CD14-positive monocyte (primary cell): ENCODE data around the gene ECSCR. TPM values are rescaled to one million over a fixed set of nuclear protein-coding genes. Genes with fewer than 3 reads are reported as not detected.

ENCODE experiments used
- DNase-seq, 3 donors: peaks; one replicate each; pipeline ENCODE4 v3.0.0-alpha.2; 2011 to 2022
- H2AFZ ChIP-seq: 2 replicates; pipeline ENCODE4 v1.6.0; 2012; ENCODE audit warnings: mild to moderate bottlenecking, low read depth, low read length, inconsistent platforms; ENCODE audit not compliant: insufficient read depth, poor library complexity, severe bottlenecking
- H3K27ac ChIP-seq, 2 donors: 1 replicate in 1 of 2; 2 replicates in 1 of 2; pipeline ENCODE4 v1.5.1; 2012 to 2013; ENCODE audit warnings: low read length in 2 of 2, control low read depth in 1 of 2, inconsistent platforms in 1 of 2, low read depth in 1 of 2, mild to moderate bottlenecking in 1 of 2
- H3K27me3 ChIP-seq, 2 donors: one replicate each; pipeline versions ENCODE4 v1.6.0 to v1.6.1; 2011 to 2013; ENCODE audit warnings: low read length in 2 of 2; ENCODE audit not compliant: control insufficient read depth in 2 of 2, insufficient read depth in 2 of 2
- H3K36me3 ChIP-seq, 2 donors: replicated peaks in 1 of 2; 1 replicate in 1 of 2; 2 replicates in 1 of 2; pipeline versions ENCODE4 v1.5.1 to v1.6.1; 2012 to 2013; ENCODE audit warnings: low read length in 2 of 2, control low read depth in 1 of 2, inconsistent platforms in 1 of 2, mild to moderate bottlenecking in 1 of 2; ENCODE audit not compliant: insufficient read depth in 2 of 2, control insufficient read depth in 1 of 2
- H3K4me1 ChIP-seq, 2 donors: 1 replicate in 1 of 2; 2 replicates in 1 of 2; pipeline versions ENCODE4 v1.5.1 to v1.6.1; 2012 to 2013; ENCODE audit warnings: low read length in 2 of 2, control low read depth in 1 of 2, inconsistent platforms in 1 of 2, mild to moderate bottlenecking in 1 of 2, moderate library complexity in 1 of 2; ENCODE audit not compliant: insufficient read depth in 2 of 2, control insufficient read depth in 1 of 2
- H3K4me2 ChIP-seq: replicated peaks from 2 replicates; pipeline ENCODE3; 2012; ENCODE audit warnings: low read length, moderate library complexity, mild to moderate bottlenecking; ENCODE audit not compliant: poor library complexity, severe bottlenecking; ENCODE audit errors: extremely low read depth
- H3K4me3 ChIP-seq, 3 experiments: fragments of 200-600 bp in 1 of 3; sonication (generic) in 1 of 3; replicated peaks in 1 of 3; 1 replicate in 2 of 3; 2 replicates in 1 of 3; pipeline ENCODE4 v1.5.1; 2011 to 2013; ENCODE audit warnings: low read length in 3 of 3, mild to moderate bottlenecking in 3 of 3, control low read depth in 2 of 3, low read depth in 2 of 3, inconsistent platforms in 1 of 3, moderate library complexity in 1 of 3
- H3K79me2 ChIP-seq: 2 replicates; pipeline ENCODE4 v1.6.0; 2012; ENCODE audit warnings: mild to moderate bottlenecking, control low read depth, inconsistent platforms, low read length, moderate library complexity; ENCODE audit not compliant: insufficient read depth
- H3K9ac ChIP-seq: 2 replicates; pipeline ENCODE4 v1.6.0; 2017; ENCODE audit warnings: low read length, mild to moderate bottlenecking; ENCODE audit not compliant: insufficient read depth, poor library complexity, severe bottlenecking
- H3K9me3 ChIP-seq, 2 donors: replicated peaks in 1 of 2; 1 replicate in 1 of 2; 2 replicates in 1 of 2; pipeline versions ENCODE4 v1.5.1 to v1.6.1; 2012 to 2013; ENCODE audit warnings: low read length in 2 of 2, control low read depth in 1 of 2; ENCODE audit not compliant: control insufficient read depth in 1 of 2, insufficient read depth in 1 of 2
- H4K20me1 ChIP-seq: 2 replicates; pipeline ENCODE4 v1.6.0; 2012; ENCODE audit warnings: mild to moderate bottlenecking, low read length, control low read depth, moderate library complexity; ENCODE audit not compliant: insufficient read depth
- H3K27ac Mint-ChIP-seq, 7 donors: one replicate each; pipeline ENCODE4 v1.8.0; 2020; ENCODE audit warnings: mild to moderate bottlenecking in 7 of 7, mixed read lengths in 7 of 7, moderate library complexity in 6 of 7, inconsistent platforms in 2 of 7
- H3K27me3 Mint-ChIP-seq, 3 donors: one replicate each; pipeline ENCODE4 v1.8.0; 2021 to 2022; ENCODE audit warnings: low read depth in 3 of 3, mild to moderate bottlenecking in 3 of 3, mixed read lengths in 3 of 3, moderate library complexity in 3 of 3, inconsistent platforms in 1 of 3
- H3K36me3 Mint-ChIP-seq, 2 donors: one replicate each; pipeline ENCODE4 v1.8.0; 2020; ENCODE audit warnings: mixed read lengths in 2 of 2, inconsistent platforms in 1 of 2, mild to moderate bottlenecking in 1 of 2
- H3K4me1 Mint-ChIP-seq: one replicate; pipeline ENCODE4 v1.8.0; 2020; ENCODE audit warnings: mild to moderate bottlenecking, mixed read lengths
- H3K4me3 Mint-ChIP-seq, 2 donors: one replicate each; pipeline ENCODE4 v1.8.0; 2020; ENCODE audit warnings: mild to moderate bottlenecking in 2 of 2, mixed read lengths in 2 of 2, moderate library complexity in 1 of 2
- H3K9me3 Mint-ChIP-seq, 7 donors: one replicate each; pipeline ENCODE4 v1.8.0; 2020 to 2022; ENCODE audit warnings: mixed read lengths in 7 of 7, mild to moderate bottlenecking in 6 of 7, moderate library complexity in 6 of 7, inconsistent platforms in 2 of 7
- CTCF ChIP-seq: fragments of 200-600 bp; IDR thresholded peaks from one replicate; pipeline ENCODE4 v1.8.0; 2022; ENCODE audit warnings: antibody characterized with exemption, mild to moderate bottlenecking
- WGBS: methylation state at CpG from one replicate; pipeline ENCODE4 v1.1.5; 2013; ENCODE audit warnings: missing lambda C conversion rate; ENCODE audit not compliant: insufficient coverage; 5-methylcytosine and 5-hydroxymethylcytosine counted together
- intact Hi-C, 2 donors: fragments of 100-400 bp; cut with micrococcal nuclease; formaldehyde crosslinking; loops; one replicate each; pipeline versions ENCODE4 v1.15.0 to v1.15.1; 2023
- polyA plus RNA-seq, 3 donors: library from polyadenylated mRNA; depleted of rRNA in 1 of 3; unstranded in 2 of 3; stranded (reverse) in 1 of 3; fragments of 300-500 nt in 2 of 3; fragments of >200 nt in 1 of 3; fragmentation: Illumina TruSeq in 2 of 3; gene quantifications; 1 replicate in 2 of 3; 2 replicates in 1 of 3; pipeline ENCODE4 v1.2.3, GENCODE V29; 2012 to 2021

ECSCR gene
- polyA plus RNA-seq, 3 donors, result not detected

GRCh38 chr5:139402561-139403158, 59.9 kb downstream of the ECSCR start:
- no peaks in the 10 kb centered on the region for H3K36me3 Mint-ChIP-seq
- WGBS, result 65% methylated on average over 3 of the region's 7 CpGs
- Histone ChIP-seq H3K79me2 (no peaks in the 10 kb centered on the region), H4K20me1 (no peaks in the 10 kb centered on the region), H3K4me3 (peak overlapping the region in 1 of 3 experiments; percentile 84), H3K9ac (no peak overlapping the region), H3K36me3 (no peaks in the 10 kb centered on the region), H3K27me3 (no peaks in the 10 kb centered on the region), H2AFZ (no peak overlapping the region), H3K4me2 (peak overlapping the region; percentile 84), H3K9me3 (no peaks in the 10 kb centered on the region), H3K27ac (no peak overlapping the region), H3K4me1 (peaks cover 12 to 15% of the 10 kb centered on the region in 2 donors)
- peak; percentile 47 for TF ChIP-seq CTCF
- peak in 2 of 3 donors; percentile 28 to 36 for DNase-seq
- H3K27ac Mint-ChIP-seq, result peak overlapping the region in 6 of 7 donors; percentile 74 to 100 (median 99)
- H3K27me3 Mint-ChIP-seq, result peaks cover 0 to 2% (median 0%) of the 10 kb centered on the region in 3 donors
- intact Hi-C loops, result no loop called here
- peak overlapping the region; percentile 51 to 99 for H3K4me3 Mint-ChIP-seq
- H3K9me3 Mint-ChIP-seq, result peaks cover 0 to 2% (median 0%) of the 10 kb centered on the region in 7 donors
- peaks cover 24% of the 10 kb centered on the region for H3K4me1 Mint-ChIP-seq

- Histone ChIP-seq H3K4me3 (no peak overlapping the region), H4K20me1 (no peaks in the 10 kb centered on the region), H3K36me3 (no peaks in the 10 kb centered on the region), H3K27me3 (no peaks in the 10 kb centered on the region), H3K4me2 (no peak overlapping the region), H3K79me2 (no peaks in the 10 kb centered on the region), H2AFZ (no peak overlapping the region), H3K9me3 (no peaks in the 10 kb centered on the region), H3K4me1 (peaks cover 12 to 15% of the 10 kb centered on the region in 2 donors), H3K27ac (no peak overlapping the region), H3K9ac (no peak overlapping the region)
- peak overlapping the region in 1 of 7 donors; percentile 78 for H3K27ac Mint-ChIP-seq
- no peak overlapping the region for H3K4me3 Mint-ChIP-seq
- peaks cover 0 to 2% (median 0%) of the 10 kb centered on the region in 7 donors for H3K9me3 Mint-ChIP-seq
- H3K27me3 Mint-ChIP-seq, result peaks cover 0 to 2% (median 2%) of the 10 kb centered on the region in 3 donors
- H3K36me3 Mint-ChIP-seq, result no peaks in the 10 kb centered on the region
- TF ChIP-seq CTCF, result no peak
- intact Hi-C loops, result no loop called here
- DNase-seq, result no peak
- H3K4me1 Mint-ChIP-seq, result peaks cover 28% of the 10 kb centered on the region
- WGBS, result 100% methylated on average over 3 of the region's 10 CpGs
Observed at GRCh38 chr5:139401546-139401945, 61.0 kb downstream of the ECSCR start.
